GM19240 (cell line): Measurements from ENCODE around the gene GOLGA8B.
"Not testable (repeated sequence)": the region's sequence is repeated elsewhere in the genome, so short reads cannot be mapped to it uniquely, and the experiment has no call there.

Experiments
- DNase-seq: peaks from one replicate; pipeline ENCODE4 v3.0.0; 2011; ENCODE audit warnings: low spot score; ENCODE audit not compliant: insufficient read length

GOLGA8B gene

GRCh38 chr15:34597316-34597715 is 13.9 kb upstream of the GOLGA8B start:
- DNase-seq, result no peak

- DNase-seq, result no peak
These were observed 10.9 kb upstream of the GOLGA8B start for GRCh38 chr15:34594361-34594760.

DNA sequence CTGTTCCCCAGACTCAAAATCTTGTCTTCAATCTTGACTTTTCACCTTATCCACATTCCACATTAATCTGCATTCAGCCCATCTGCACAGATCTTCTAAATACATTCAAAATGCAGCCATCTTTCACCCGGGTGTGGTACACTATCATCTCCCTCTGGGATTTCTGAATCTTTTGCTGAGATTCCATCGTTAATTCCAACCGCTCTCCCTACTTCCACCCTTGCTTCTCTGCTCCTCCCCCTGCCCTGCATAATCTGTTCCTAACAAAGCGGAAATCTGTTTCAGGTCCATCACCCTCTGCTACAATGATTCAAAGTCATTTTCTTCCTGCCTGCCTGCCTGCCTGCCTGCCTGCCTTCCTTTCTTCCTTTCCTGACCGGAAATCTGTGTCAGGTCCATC is 7.9 kb upstream of the GOLGA8B start:
- DNase-seq, result no peak

- peak; percentile 35 for DNase-seq
These were observed 4.7 kb upstream of the GOLGA8B start for GRCh38 chr15:34588046-34588674.

DNA sequence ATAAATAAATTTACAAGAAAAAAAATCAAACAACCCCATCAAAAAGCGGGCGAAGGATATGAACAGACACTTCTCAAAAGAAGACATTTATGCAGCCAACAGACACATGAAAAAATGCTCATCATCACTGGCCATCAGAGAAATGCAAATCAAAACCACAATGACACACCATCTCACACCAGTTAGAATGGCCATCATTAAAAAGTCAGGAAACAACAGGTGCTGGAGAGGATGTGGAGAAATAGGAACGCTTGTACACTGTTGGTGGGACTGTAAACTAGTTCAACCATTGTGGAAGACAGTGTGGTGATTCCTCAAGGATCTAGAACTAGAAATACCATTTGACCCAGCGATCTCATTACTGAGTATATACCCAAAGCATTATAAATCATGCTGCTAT is 2.5 kb upstream of the GOLGA8B start:
- not testable (repeated sequence) for DNase-seq

DNA sequence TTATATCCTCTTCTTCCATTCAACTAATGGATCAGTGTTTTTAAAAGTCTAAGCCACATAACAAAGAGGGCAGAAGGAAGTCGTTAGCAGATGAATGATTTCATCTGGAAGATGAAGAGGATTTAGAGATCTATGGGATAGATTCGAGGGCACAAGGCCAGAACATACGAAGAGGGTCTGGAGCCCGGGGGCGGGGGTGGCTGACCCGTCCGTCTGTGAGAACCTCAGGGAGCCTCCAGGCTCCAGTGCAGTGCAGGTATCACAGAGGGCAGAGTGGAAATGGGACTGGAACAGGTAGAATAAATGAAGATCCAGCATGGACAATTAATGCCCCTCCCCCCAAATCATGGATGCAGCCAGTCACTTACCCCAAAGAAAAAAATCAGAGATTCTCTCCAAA is 1.5 kb upstream of the GOLGA8B start:
- DNase-seq, result no peak

- DNase-seq, result no peak
These were observed 848 bp upstream of the GOLGA8B start for GRCh38 chr15:34584330-34584668.

DNA sequence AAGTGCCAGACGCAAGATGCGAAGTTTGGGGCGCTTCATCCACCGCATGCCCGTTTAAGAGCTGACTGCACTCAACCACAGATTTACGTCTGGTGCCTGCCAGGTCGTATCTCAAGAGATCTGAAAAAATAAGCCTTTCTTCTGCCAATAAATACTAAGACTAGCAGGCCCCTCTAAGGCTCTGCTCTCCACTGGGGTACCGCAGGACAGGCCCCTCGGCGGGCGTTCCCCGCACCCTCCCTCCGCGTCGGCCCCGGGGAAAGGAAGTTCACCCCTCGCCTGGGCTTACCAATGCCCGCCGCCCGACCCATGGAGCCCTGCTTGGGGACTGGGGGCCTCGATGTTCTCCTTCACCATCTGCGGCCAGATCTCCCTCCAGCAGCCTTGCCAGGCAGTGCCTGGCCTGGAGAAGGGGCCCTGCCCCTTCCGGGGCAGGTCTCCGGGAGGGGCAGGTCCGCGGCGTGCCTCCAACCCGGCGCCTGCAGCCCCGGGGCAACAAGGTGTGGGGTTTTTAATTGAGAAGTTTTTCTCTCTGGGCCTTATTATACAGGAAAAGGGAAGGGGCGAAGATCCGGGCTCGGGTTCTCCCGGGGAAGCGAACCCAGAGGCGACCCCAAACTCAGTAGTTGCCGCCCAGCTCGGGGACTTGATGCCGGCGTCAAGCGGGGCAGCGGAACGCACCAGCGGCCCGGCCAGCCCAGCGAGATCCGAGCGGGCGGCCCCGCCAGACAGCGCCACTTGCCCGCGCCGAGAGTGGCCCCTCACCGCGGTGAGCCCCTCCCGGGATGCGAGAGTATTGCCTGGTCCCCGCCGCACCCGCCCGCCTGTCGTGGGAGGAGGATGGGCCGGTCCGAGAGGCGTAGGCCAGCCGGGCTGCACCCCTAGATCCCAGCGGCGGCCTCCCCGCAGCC is 735 bp downstream of the GOLGA8B start:
- DNase-seq, result peak; percentile 45

DNA sequence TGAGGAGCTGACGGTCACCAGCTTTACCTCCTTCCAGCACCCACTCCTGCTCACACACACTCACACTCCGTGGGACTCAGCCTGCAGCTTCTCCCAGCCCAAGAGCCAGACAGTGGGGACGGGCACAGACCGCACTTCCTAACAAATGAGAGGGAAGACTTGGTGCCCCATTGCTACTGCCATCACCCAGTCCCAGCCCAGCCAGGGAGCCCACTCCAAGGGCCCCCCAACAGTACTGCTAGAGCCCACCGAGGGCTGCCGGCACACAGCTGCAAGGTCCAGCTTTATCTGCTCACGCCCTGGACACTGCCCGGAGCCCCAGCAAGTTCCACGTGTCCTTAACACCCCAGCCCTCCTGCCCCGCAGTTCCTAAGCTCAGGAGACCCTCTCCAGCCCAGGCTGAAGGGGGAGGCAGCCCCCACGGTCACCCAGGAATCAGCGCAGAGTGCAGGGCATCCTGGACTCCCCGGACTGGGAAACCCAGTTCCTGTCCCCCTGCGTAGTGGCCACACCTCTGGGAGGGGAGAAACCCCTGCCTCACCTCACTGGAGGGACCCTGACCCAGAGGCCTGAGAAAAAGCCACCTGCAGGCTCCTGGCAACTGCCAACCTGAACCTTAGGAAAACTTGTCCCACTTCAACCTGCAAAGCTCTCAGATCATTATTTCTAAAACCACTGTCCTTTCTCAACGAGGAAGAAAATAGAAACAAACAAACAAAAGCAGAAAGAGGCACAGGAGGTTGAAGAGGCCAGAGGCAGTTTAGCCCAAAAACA is 1.6 kb downstream of the GOLGA8B start:
- DNase-seq, result not testable (repeated sequence)

DNA sequence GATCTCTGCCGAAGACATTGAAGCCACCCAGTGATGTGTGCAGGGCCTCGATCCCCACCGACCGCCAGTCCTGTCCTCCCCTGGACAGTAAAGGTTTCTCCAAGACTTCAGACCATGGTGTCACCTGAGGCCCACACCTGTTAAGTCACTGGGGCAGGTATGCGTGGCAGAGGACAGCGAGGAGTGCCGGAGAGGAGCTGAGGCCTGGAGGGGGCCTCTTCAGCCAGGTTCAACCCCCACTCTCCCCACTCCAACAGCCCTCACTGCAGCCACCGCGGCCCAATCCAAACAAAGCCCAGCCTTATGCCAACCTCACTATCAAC is 2.4 kb downstream of the GOLGA8B start:
- DNase-seq, result no peak

- DNase-seq, result not testable (repeated sequence)
These were observed 3.0 kb downstream of the GOLGA8B start for GRCh38 chr15:34580251-34581042.

DNA sequence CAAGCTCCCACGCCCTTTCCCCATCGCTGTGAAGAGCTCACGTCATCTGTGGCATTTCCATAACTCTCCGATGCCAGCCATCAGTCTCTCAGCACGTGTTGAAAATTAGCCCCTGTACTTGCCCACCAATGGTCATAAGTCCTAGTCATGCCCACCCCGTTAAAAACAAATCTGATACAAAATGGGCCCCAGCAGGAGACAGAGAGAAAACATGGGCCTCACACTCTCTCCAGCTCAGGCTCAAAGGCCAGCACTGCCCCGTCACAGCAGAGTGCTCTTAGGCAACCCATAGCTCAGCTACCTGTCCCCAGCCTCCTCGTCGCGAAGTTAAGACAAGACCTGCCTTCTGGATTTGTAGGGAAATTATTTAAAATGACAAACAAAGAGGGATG is 5.2 kb downstream of the GOLGA8B start:
- no peak for DNase-seq

DNA sequence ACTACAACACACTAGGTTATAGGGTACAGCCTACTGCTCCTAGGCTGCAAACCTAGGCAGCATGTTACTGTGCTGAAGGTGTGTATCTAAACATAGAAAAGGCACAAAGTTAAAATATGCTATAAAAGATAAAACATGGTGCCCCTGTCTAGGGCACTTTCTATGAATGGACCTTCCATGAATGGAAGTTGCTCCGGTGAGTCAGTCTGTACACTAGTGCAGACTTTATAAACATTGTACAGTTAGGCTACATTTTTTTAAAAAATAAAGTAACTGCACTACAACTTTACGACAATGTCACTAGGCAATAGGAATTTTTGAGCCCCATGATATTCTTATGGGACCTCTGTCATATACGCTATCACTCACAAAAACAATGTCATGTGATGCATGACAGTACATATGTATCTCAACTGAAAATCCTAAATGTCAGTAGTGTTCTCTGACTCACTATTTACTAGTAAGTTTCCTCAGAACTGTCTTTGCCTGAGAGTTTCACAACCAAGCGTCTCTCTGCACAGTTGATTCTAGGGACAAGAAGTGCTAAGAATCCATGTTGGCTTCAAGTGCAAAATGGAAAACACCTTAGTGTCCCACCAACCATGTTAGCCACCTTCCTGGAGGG is 5.7 kb downstream of the GOLGA8B start:
- DNase-seq, result not testable (repeated sequence)

DNA sequence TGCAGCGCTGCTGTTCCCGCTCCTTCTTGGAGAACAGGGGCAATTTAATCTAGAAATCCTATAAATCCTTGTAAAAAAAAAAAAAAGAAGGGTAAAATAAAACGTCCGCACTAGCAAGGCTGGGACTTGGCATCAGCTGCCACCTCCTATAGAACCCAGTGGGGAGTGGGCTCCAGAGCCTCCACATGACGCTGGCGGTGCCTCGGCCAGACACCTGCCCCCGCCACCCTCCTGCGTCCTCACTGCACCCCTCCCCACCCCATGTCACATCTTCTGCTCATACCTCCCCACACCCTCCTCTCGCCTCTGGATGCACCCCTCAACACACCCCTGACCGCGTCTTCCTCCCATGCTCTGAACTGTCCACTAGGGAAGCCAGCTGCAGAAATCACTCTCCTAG is 8.4 kb downstream of the GOLGA8B start:
- not testable (repeated sequence) for DNase-seq

DNA sequence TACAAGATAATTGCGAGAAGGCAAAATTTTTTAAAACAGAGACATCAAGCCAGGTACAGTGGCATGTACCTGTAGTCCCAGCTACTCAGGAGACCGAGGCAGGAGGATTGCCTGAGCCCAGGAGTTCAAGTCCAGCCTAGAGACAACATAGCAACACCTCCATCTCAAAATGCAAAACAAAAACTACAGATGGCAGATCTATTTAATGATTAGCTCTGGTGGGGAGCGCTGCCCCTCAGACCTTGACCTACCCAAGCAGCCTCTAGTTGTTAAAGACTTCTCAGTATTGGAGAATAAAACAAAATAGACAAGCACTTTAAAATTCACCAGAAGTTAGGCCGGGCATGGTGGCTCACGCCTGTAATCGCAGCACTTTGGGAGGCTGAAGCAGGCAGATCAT is 10.5 kb downstream of the GOLGA8B start:
- DNase-seq, result not testable (repeated sequence)

- DNase-seq, result not testable (repeated sequence)
These were observed 11.3 kb downstream of the GOLGA8B start for GRCh38 chr15:34572019-34572641.

- not testable (repeated sequence) for DNase-seq
These were observed 13.6 kb downstream of the GOLGA8B start for GRCh38 chr15:34569670-34570396.

DNA sequence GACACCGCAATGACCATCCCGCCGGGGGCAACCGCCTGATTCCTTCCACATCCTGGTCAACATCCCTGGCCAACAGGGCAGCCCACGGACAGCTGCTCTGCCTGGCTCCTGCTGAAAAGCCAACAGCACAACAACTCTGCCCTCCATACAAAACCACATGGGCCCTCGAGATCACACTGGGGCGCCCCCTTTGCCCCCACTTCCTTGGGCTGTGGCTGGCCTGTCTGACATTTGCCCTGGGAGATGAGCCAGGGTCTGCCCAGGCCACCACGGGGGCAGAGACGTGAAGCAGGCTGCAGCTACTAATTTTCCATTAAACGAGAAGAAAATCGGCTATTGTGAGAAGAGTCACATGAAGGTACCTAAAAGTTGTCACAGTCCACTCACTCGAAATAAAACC is 16.3 kb downstream of the GOLGA8B start:
- DNase-seq, result not testable (repeated sequence)

DNA sequence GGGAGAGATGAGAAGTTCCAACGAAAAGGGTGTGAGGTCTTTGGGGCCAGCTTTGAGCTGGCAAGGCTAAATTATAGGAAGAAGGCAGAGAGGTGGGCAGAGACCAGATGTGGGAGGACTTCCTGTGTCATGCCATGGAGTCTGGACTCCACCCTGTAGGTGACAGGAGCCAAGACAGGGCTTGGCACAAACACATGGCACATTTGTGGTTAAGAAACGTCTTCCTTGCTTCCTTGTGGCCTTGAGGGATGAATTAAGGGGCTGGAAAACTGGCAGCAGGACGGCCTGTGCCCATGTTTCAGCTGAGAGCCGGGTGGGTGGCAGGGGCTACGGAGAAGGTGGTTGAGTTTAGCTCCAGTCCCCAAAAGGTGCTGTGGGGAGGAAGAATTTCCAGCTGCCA is 18.7 kb downstream of the GOLGA8B start:
- DNase-seq, result not testable (repeated sequence)

DNA sequence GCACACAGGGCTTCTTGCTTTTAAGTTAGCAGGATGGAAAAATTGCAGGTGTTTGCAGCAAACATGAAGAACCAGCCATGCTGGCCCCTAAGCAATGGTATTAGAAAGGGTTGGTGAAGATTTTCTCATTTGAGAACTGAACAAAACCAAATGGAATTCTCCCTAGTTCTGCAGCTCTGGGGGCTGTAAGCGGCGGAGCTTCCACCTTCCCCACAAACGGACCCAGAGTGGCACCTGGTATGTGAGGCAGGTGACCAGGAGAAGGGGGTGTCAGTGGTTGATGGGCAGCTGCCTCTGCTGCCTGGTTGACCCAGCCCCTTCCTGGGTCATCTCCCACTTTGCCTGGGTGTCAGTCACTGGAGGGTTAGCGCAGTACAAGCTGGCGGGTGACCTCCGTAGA is 22.6 kb downstream of the GOLGA8B start:
- DNase-seq, result not testable (repeated sequence)
